ENCODE results near the gene SLC27A3. TPM values are rescaled to one million over a fixed set of nuclear protein-coding genes. Genes with fewer than 3 reads are reported as not detected.

Gene SLC27A3
- total RNA-seq, 3 donors from 2014 or later: 23.0 to 36.2 (median 31.5) TPM

DNA sequence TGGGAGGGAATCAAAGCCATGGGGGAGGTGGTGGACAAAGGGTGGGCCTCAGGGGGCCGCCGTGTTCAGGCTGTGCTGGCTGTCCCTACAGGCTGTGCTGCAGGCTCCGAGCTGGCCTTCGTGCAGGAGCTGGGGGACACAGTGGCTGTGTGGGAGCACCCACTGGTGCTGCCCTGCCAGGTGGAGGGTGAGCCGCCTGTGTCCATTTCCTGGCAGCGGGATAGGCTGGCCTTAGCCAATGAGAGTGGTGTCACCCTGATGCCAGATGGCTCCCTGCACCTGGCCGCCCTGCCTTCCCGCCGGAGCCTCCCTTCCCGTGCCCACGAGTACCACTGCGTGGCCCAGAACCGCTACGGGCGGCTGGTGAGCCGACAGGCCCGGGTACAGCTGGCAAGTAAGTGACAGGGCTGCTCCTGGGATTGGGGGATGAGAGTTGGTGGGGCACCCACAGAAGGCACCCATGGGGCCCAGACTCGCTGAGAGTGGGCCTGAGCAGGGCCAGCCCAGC is 20.2 kb downstream of the SLC27A3 start:
- no peak overlapping the region for H3K27ac ChIP-seq
- no peaks in the 10 kb centered on the region for H3K9me3 ChIP-seq
- no peaks in the 10 kb centered on the region for H3K4me1 ChIP-seq
- no peak for DNase-seq (ENCODE audit: low spot score in 2 of 2)
- H3K27me3 ChIP-seq: no peaks in the 10 kb centered on the region
- no peak for TF ChIP-seq POLR2AphosphoS5 (IDR thresholded peaks at IDR 0.05)
- TF ChIP-seq, protein P1, sequence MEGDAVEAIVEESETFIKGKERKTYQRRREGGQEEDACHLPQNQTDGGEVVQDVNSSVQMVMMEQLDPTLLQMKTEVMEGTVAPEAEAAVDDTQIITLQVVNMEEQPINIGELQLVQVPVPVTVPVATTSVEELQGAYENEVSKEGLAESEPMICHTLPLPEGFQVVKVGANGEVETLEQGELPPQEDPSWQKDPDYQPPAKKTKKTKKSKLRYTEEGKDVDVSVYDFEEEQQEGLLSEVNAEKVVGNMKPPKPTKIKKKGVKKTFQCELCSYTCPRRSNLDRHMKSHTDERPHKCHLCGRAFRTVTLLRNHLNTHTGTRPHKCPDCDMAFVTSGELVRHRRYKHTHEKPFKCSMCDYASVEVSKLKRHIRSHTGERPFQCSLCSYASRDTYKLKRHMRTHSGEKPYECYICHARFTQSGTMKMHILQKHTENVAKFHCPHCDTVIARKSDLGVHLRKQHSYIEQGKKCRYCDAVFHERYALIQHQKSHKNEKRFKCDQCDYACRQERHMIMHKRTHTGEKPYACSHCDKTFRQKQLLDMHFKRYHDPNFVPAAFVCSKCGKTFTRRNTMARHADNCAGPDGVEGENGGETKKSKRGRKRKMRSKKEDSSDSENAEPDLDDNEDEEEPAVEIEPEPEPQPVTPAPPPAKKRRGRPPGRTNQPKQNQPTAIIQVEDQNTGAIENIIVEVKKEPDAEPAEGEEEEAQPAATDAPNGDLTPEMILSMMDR (IDR thresholded peaks at IDR 0.05): no peak
- H3K36me3 ChIP-seq: no peaks in the 10 kb centered on the region
- intact Hi-C loops (cut with DNase I; ENCODE audit: low total_unique reads): loop anchor here (10.0 kb wide), 1 partner anchor 179 kb away; the partner anchor contains the start of gene JTB
- no peak overlapping the region for H3K4me3 ChIP-seq

DNA sequence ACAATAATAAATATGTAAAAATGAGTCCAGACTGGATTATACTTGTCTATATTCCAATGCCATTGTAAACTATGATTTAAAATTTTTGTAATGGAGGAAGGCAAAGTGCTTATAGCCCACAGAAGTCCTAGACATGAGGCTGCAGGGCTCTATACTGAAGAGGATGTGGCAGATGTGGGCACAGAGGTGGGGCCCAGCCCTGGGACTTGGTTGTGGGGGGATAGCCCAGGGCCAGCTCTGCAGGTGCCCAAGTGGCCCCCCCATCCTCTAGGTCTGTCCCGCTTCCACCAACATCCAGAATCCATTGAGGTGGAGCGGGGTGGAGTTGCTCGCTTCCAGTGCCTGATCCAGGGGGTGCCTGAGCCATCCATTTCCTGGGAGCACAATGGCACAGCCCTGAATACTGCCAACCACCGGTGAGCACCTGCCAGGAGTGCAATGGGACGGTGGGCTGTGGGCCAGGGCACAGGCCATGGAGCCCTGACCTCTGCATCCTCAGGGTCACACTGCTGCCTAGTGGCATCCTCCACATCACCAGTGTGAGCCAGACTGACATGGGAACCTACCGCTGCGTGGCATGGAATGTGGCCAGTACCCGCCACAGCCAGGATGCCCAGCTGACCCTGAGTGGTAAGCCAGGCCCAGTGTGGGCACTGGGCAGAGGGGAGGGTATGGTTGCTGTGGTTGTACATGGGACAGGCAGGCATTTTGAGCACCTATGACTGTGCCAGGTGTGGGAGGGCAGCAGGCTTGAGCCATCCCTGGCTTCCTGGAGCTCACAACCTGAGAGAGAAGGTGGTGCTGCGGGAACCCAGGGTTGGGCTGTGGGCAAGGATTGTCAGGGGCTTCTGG is 21.0 kb downstream of the SLC27A3 start:
- Histone ChIP-seq H3K36me3 (no peaks in the 10 kb centered on the region), H3K4me1 (no peaks in the 10 kb centered on the region), H3K9me3 (no peaks in the 10 kb centered on the region), H3K27me3 (no peaks in the 10 kb centered on the region), H3K27ac (no peak overlapping the region), H3K4me3 (no peak overlapping the region)
- TF ChIP-seq, protein P1 (IDR thresholded peaks at IDR 0.05): no peak
- intact Hi-C loops (cut with DNase I; ENCODE audit: low total_unique reads): loop anchor here (10.0 kb wide), 1 partner anchor 179 kb away; the partner anchor contains the start of gene JTB
- no peak for DNase-seq (ENCODE audit: low spot score in 2 of 2)

DNA sequence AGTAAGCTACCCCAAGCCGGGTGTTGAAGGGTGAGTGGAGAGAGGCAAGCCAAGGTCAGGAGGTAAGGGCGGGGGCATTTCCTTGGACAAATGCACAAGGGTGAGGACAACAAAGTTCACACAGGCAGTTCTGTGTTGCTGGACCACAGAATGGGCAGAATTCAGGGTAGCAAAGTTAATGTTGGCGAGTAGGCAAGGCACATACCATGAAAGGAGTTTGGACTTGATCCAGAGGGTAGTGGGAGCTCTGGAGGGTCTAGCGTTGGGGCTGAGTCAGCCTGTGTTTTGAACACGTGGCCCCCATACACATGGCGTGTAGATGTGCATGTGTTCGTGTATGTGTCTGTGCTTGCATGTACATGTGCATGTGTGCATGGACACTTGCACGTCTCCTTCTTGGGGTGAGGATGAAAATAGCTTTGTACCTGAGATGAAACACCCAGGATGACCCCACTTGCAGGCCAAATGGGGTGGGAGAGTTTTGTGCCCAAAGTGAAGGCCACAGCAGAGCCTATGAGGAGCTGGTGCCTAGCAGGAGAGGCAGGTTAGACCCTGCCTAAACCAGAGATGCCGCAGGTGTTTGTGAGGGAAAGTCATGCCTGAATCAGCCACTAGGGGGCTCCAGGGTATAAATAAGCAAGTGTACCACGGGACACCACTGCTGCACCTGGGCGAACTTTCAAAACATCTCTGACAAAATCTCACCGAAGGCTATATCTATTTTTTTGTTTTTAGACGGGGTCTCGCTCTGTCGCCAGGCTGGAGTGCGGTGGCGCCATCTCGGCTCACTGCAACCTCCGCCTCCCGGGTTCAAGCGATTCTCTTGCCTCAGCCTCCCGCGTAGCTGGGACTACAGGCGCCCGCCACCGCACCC is 21.8 kb downstream of the SLC27A3 start:
- Histone ChIP-seq H3K4me3 (no peak overlapping the region), H3K27ac (no peak overlapping the region)
- DNase-seq (ENCODE audit: low spot score in 2 of 2): peak; percentile 71 to 85

DNA sequence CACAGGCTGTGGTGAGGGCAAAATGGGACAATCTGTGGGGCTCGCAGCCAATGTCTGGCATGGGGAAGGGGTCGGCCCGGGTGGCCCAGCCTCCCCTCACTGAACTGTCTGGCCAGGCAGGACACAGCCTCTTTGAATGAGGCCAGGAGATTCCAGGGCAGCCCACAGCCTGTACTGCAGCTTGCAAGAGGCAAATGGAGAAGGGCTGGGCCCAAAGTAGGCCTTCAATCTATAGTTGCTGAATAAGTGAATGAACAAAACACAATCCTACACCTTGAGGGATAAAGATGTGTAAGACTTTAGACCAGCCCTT is 23.2 kb downstream of the SLC27A3 start:
- no peak for TF ChIP-seq POLR2A (IDR thresholded peaks at IDR 0.05)
- TF ChIP-seq POLR2AphosphoS5 (IDR thresholded peaks at IDR 0.05): no peak
- TF ChIP-seq, protein P1 (IDR thresholded peaks at IDR 0.05): no peak
- H3K4me1 ChIP-seq: no peaks in the 10 kb centered on the region
- no peak for DNase-seq (ENCODE audit: low spot score in 2 of 2)
- H3K27me3 ChIP-seq: no peaks in the 10 kb centered on the region
- no peaks in the 10 kb centered on the region for H3K36me3 ChIP-seq
- no peaks in the 10 kb centered on the region for H3K9me3 ChIP-seq
- H3K4me3 ChIP-seq: no peak overlapping the region
- intact Hi-C loops (cut with DNase I; ENCODE audit: low total_unique reads): loop anchor here (10.0 kb wide), 1 partner anchor 176 kb away; the partner anchor contains the start of gene JTB
- H3K27ac ChIP-seq: no peak overlapping the region

More for the DNA sequence above, 21.8 kb downstream of the SLC27A3 start:
- Histone ChIP-seq H3K27me3 (no peaks in the 10 kb centered on the region), H3K9me3 (no peaks in the 10 kb centered on the region), H3K36me3 (no peaks in the 10 kb centered on the region), H3K4me1 (no peaks in the 10 kb centered on the region)
- intact Hi-C loops (cut with DNase I; ENCODE audit: low total_unique reads): loop anchor here (10.0 kb wide), 1 partner anchor 178 kb away; the partner anchor contains the start of gene JTB
- no peak for TF ChIP-seq POLR2A (IDR thresholded peaks at IDR 0.05)
- TF ChIP-seq, protein P1 (IDR thresholded peaks at IDR 0.05): peak; percentile 76 to 94 (median 90)
- no peak for TF ChIP-seq POLR2AphosphoS5 (IDR thresholded peaks at IDR 0.05)
